HG03095 (cell line): ENCODE data around the gene FAM174B.

Experiments
- ATAC-seq: cut with Tn5 transposase; IDR thresholded peaks from one replicate; pipeline ENCODE4 v1.9.1; 2021; ENCODE audit warnings: moderate library complexity; ENCODE audit not compliant: unreplicated experiment

FAM174B gene

GRCh38 chr15:92665100-92665555 lies 9.6 kb upstream of the FAM174B start:
- no peak for ATAC-seq

- no peak for ATAC-seq
These were observed 8.8 kb upstream of the FAM174B start for GRCh38 chr15:92664178-92664900.

- ATAC-seq: peak; percentile 68
These were observed 7.8 kb upstream of the FAM174B start for GRCh38 chr15:92663250-92663951.

GRCh38 chr15:92662762-92663161 lies 7.2 kb upstream of the FAM174B start:
- peak; percentile 4 for ATAC-seq

GRCh38 chr15:92661956-92662355 lies 6.4 kb upstream of the FAM174B start:
- ATAC-seq: no peak

- no peak for ATAC-seq
These were observed 5.5 kb upstream of the FAM174B start for GRCh38 chr15:92661069-92661468.

GRCh38 chr15:92657486-92657885 lies 1.9 kb upstream of the FAM174B start:
- ATAC-seq: no peak

GRCh38 chr15:92656089-92656488 lies 514 bp upstream of the FAM174B start:
- ATAC-seq: no peak

- ATAC-seq: no peak
These were observed 913 bp downstream of the FAM174B start for GRCh38 chr15:92654662-92655061.

GRCh38 chr15:92653836-92654539 lies 1.6 kb downstream of the FAM174B start:
- no peak for ATAC-seq

GRCh38 chr15:92653366-92653765 lies 2.2 kb downstream of the FAM174B start:
- ATAC-seq: no peak

GRCh38 chr15:92652576-92652966 lies 3.0 kb downstream of the FAM174B start:
- no peak for ATAC-seq

GRCh38 chr15:92651877-92652575 lies 3.5 kb downstream of the FAM174B start:
- no peak for ATAC-seq

GRCh38 chr15:92650966-92651365 lies 4.6 kb downstream of the FAM174B start:
- ATAC-seq: no peak

GRCh38 chr15:92650256-92650655 lies 5.3 kb downstream of the FAM174B start:
- ATAC-seq: no peak

- no peak for ATAC-seq
These were observed 7.2 kb downstream of the FAM174B start for GRCh38 chr15:92648190-92648875.

- no peak for ATAC-seq
These were observed 8.0 kb downstream of the FAM174B start for GRCh38 chr15:92647467-92648163.

GRCh38 chr15:92646216-92646615 lies 9.4 kb downstream of the FAM174B start:
- ATAC-seq: no peak

- ATAC-seq: no peak
These were observed 9.8 kb downstream of the FAM174B start for GRCh38 chr15:92645731-92646130.

- ATAC-seq: no peak
These were observed 10.4 kb downstream of the FAM174B start for GRCh38 chr15:92645051-92645631.
